ENCODE data around the gene PLXNB3. TPM values are rescaled to one million over a fixed set of nuclear protein-coding genes. Genes with fewer than 3 reads are reported as not detected.
A peak's percentile ranks its signal among the peaks of the same experiment; 100 is the strongest.
"Not testable (repeated sequence)": the region's sequence is repeated elsewhere in the genome, so short reads cannot be mapped to it uniquely, and the experiment has no call there.

Gene PLXNB3
- total RNA-seq, 1 experiment from 2014 or later, result 2.5 TPM

- H3K27ac Mint-ChIP-seq, result peak overlapping the region; percentile 67
- no peaks in the 10 kb centered on the region for H3K27me3 Mint-ChIP-seq (ENCODE audit: low read depth)
- POLR2A ChIA-PET, result no interaction called here
- H3K9me3 Mint-ChIP-seq, result no peaks in the 10 kb centered on the region
- DNase-seq (ENCODE audit: low spot score) (no peak), ATAC-seq (no peak)
- CTCF ChIA-PET, result interaction anchor here (0.7 kb wide), 1 partner anchor 22 kb away, joined by 3 read pairs; the partner anchor contains the start of genes IDH3G and SSR4
- TF ChIP-seq ZNF423 (CRISPR knock-in tag; IDR thresholded peaks at IDR 0.05) (no peak), HMGA2 (CRISPR knock-in tag; IDR thresholded peaks at IDR 0.05) (no peak), NR3C1 (CRISPR knock-in tag; conservative IDR thresholded peaks at IDR 0.05; ENCODE audit: low read depth) (no peak)
- H3K4me3 Mint-ChIP-seq, result no peak overlapping the region
- H3K36me3 Mint-ChIP-seq, result no peaks in the 10 kb centered on the region
- H3K4me1 Mint-ChIP-seq, result peaks cover 56% of the 10 kb centered on the region
Measured at GRCh38 chrX:153816831-153817690, 53.0 kb downstream of the PLXNB3 start.

GRCh38 chrX:153818064-153818463 lies 54.0 kb downstream of the PLXNB3 start:
- not testable (repeated sequence) for H3K9me3 Mint-ChIP-seq
- POLR2A ChIA-PET, result interaction anchor here (0.6 to 1.8 kb wide), 3 partner anchors 23 to 710 kb away, joined by 6 to 7 read pairs (median 6); partner anchors contain the start of genes IDH3G and SSR4
- CTCF ChIA-PET, result interaction anchor here (0.9 to 1.9 kb wide), 3 partner anchors 11 to 93 kb away, joined by 4 read pairs; no protein-coding TSS in a partner anchor

GRCh38 chrX:153818571-153819383 lies 54.7 kb downstream of the PLXNB3 start:
- DNase-seq (ENCODE audit: low spot score) (peak; percentile 66), ATAC-seq (peak; percentile 70)
- no peaks in the 10 kb centered on the region for H3K9me3 Mint-ChIP-seq
- peak overlapping the region; percentile 98; the same call in 1 of the 2 replicates for H3K27ac Mint-ChIP-seq
- H3K27me3 Mint-ChIP-seq (ENCODE audit: low read depth), result no peaks in the 10 kb centered on the region
- H3K4me1 Mint-ChIP-seq, result peaks cover 52% of the 10 kb centered on the region
- ChIA-PET POLR2A (interaction anchor here (0.6 to 1.8 kb wide), 4 partner anchors 24 to 709 kb away, joined by 3 to 7 read pairs (median 6); partner anchors contain the start of genes IDH3G and SSR4), CTCF (interaction anchor here (0.6 to 1.9 kb wide), 8 partner anchors 10 to 279 kb away, joined by 3 to 5 read pairs (median 4); no protein-coding TSS in a partner anchor)
- H3K36me3 Mint-ChIP-seq, result 0 out of 2 replicates have a peak, but pooled peaks cover 2% of the 10 kb centered on the region
- H3K4me3 Mint-ChIP-seq, result peak overlapping the region; percentile 60
- TF ChIP-seq ZNF423 (CRISPR knock-in tag; IDR thresholded peaks at IDR 0.05) (peak; percentile 42; the same call in 1 of the 2 replicates), ESRRA (CRISPR knock-in tag; IDR thresholded peaks at IDR 0.05; ENCODE audit: borderline replicate concordance) (no peak)

More at GRCh38 chrX:153818064-153818463, 54.0 kb downstream of the PLXNB3 start:
- H3K4me1 Mint-ChIP-seq, result peaks cover 53% of the 10 kb centered on the region
- not testable (repeated sequence) for ATAC-seq; DNase-seq (ENCODE audit: low spot score); H3K27me3 Mint-ChIP-seq (ENCODE audit: low read depth); H3K36me3 Mint-ChIP-seq; H3K27ac Mint-ChIP-seq; H3K4me3 Mint-ChIP-seq
- TF ChIP-seq ZNF121 (CRISPR knock-in tag; IDR thresholded peaks at IDR 0.05), result 0 out of 2 replicates have a peak, but pooled peaks have one; percentile 54

GRCh38 chrX:153819384-153820040 lies 55.5 kb downstream of the PLXNB3 start:
- ATAC-seq (peak; percentile 25), DNase-seq (ENCODE audit: low spot score) (no peak)
- no peaks in the 10 kb centered on the region for H3K9me3 Mint-ChIP-seq
- peaks cover 58% of the 10 kb centered on the region for H3K4me1 Mint-ChIP-seq
- no peaks in the 10 kb centered on the region for H3K27me3 Mint-ChIP-seq (ENCODE audit: low read depth)
- peak overlapping the region; percentile 60 for H3K4me3 Mint-ChIP-seq
- peak overlapping the region; percentile 98 for H3K27ac Mint-ChIP-seq
- POLR2A ChIA-PET, result interaction anchor here (0.5 to 1.8 kb wide), 3 partner anchors 25 to 121 kb away, joined by 3 to 8 read pairs (median 6); partner anchors contain the start of genes IDH3G and SSR4
- CTCF ChIA-PET, result interaction anchor here (0.6 to 1.9 kb wide), 7 partner anchors 10 to 280 kb away, joined by 3 to 5 read pairs (median 3); no protein-coding TSS in a partner anchor
- H3K36me3 Mint-ChIP-seq, result 0 out of 2 replicates have a peak, but pooled peaks cover 2% of the 10 kb centered on the region
- TF ChIP-seq AFF4 (CRISPR knock-in tag; IDR thresholded peaks at IDR 0.05; ENCODE audit: borderline replicate concordance) (no peak), MAX (CRISPR knock-in tag; IDR thresholded peaks at IDR 0.05) (no peak), ERG (CRISPR knock-in tag; IDR thresholded peaks at IDR 0.05) (no peak), NFATC4 (CRISPR knock-in tag; IDR thresholded peaks at IDR 0.05) (no peak), MYBL2 (CRISPR knock-in tag; IDR thresholded peaks at IDR 0.05) (no peak), MXD4 (CRISPR knock-in tag; IDR thresholded peaks at IDR 0.05; ENCODE audit: borderline replicate concordance) (no peak), NFE2L1 (CRISPR knock-in tag; IDR thresholded peaks at IDR 0.05) (no peak), STAT6 (CRISPR knock-in tag; conservative IDR thresholded peaks at IDR 0.05; ENCODE audit: low read depth) (no peak), CDX4 (CRISPR knock-in tag; IDR thresholded peaks at IDR 0.05; ENCODE audit: borderline replicate concordance) (no peak)

Data from WTC11 (cell line).